ENCODE measurements around the gene CRYBA4. TPM values are rescaled to one million over a fixed set of nuclear protein-coding genes. Genes with fewer than 3 reads are reported as not detected.

Gene CRYBA4
- total RNA-seq, 1 donor from 2014 or later, result 1.1 TPM

Other genes with a start within 250 kb of the CRYBA4 start
- 1.4 TPM for gene ASPHD2, start 192.7 kb upstream of the CRYBA4 start, total RNA-seq
- gene HPS4, start 138.2 kb upstream of the CRYBA4 start, total RNA-seq, result 49.8 TPM
- 24.6 TPM for gene SRRD, start 138.1 kb upstream of the CRYBA4 start, total RNA-seq
- gene TFIP11, start 109.5 kb upstream of the CRYBA4 start, total RNA-seq, result 33.9 TPM
- 49.1 TPM for gene TPST2, start 31.8 kb upstream of the CRYBA4 start, total RNA-seq
- gene CRYBB1, start 3.9 kb upstream of the CRYBA4 start, total RNA-seq, result not detected
- 4.7 TPM for gene MIAT, start 35.6 kb downstream of the CRYBA4 start, total RNA-seq